ENCODE measurements around the gene SAMD3.

DNA sequence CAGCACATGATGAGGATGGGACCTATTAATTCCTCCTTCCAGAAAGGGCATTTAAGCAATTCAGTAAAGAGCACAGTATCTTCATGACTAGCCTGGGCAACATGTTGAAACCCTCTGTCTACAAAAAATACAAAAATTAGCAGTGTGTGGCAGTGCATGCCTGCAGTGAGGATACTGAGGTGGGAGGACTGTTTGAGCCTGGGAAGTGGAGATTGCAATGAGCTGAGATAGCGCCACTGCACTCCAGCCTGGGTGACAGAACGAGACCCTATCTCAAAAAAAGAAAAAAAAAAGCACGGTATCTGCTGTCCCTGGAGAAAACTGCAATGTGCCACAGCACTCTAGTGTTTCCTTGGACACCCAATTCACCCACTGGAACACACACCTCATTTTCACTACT lies 18.4 kb downstream of the SAMD3 start:
- TF ChIP-seq REST (IDR thresholded peaks at IDR 0.05; ENCODE audit: unreplicated experiment) = no peak
- TF ChIP-seq, protein P1, sequence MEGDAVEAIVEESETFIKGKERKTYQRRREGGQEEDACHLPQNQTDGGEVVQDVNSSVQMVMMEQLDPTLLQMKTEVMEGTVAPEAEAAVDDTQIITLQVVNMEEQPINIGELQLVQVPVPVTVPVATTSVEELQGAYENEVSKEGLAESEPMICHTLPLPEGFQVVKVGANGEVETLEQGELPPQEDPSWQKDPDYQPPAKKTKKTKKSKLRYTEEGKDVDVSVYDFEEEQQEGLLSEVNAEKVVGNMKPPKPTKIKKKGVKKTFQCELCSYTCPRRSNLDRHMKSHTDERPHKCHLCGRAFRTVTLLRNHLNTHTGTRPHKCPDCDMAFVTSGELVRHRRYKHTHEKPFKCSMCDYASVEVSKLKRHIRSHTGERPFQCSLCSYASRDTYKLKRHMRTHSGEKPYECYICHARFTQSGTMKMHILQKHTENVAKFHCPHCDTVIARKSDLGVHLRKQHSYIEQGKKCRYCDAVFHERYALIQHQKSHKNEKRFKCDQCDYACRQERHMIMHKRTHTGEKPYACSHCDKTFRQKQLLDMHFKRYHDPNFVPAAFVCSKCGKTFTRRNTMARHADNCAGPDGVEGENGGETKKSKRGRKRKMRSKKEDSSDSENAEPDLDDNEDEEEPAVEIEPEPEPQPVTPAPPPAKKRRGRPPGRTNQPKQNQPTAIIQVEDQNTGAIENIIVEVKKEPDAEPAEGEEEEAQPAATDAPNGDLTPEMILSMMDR (conservative IDR thresholded peaks at IDR 0.05; ENCODE audit: low read depth in 2 of 2) = no peak
- TF ChIP-seq EZH2 (IDR thresholded peaks at IDR 0.05; ENCODE audit: low read depth, unreplicated experiment) = no peak
- TF ChIP-seq, protein P2, sequence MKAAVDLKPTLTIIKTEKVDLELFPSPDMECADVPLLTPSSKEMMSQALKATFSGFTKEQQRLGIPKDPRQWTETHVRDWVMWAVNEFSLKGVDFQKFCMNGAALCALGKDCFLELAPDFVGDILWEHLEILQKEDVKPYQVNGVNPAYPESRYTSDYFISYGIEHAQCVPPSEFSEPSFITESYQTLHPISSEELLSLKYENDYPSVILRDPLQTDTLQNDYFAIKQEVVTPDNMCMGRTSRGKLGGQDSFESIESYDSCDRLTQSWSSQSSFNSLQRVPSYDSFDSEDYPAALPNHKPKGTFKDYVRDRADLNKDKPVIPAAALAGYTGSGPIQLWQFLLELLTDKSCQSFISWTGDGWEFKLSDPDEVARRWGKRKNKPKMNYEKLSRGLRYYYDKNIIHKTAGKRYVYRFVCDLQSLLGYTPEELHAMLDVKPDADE (IDR thresholded peaks at IDR 0.05) = no peak
- no peak for TF ChIP-seq STAT1 (IDR thresholded peaks at IDR 0.05; ENCODE audit: unreplicated experiment)
- TF ChIP-seq EZH2phosphoT487 (IDR thresholded peaks at IDR 0.05; ENCODE audit: unreplicated experiment) = no peak
- TF ChIP-seq NANOG (IDR thresholded peaks at IDR 0.05; ENCODE audit: borderline replicate concordance) = no peak
- TF ChIP-seq CREB1 (CRISPR knock-in tag; IDR thresholded peaks at IDR 0.05; ENCODE audit: low read depth) = no peak
